HUES64 (cell line): ENCODE measurements around the gene CLEC19A.

Experiments used
- H3K27ac ChIP-seq: 2 replicates; pipeline ENCODE4 v1.7.0; 2013; ENCODE audit warnings: low read depth, low read length, inconsistent platforms
- H3K27me3 ChIP-seq: 2 replicates; pipeline ENCODE4 v1.6.1; 2013; ENCODE audit warnings: mild to moderate bottlenecking, low read length; ENCODE audit not compliant: insufficient read depth
- H3K36me3 ChIP-seq: 2 replicates; pipeline ENCODE4 v1.6.1; 2013; ENCODE audit warnings: mild to moderate bottlenecking, low read length; ENCODE audit not compliant: insufficient read depth
- H3K4me1 ChIP-seq: 2 replicates; pipeline ENCODE4 v1.6.1; 2013; ENCODE audit warnings: mild to moderate bottlenecking, low read length, moderate library complexity; ENCODE audit not compliant: insufficient read depth
- H3K4me3 ChIP-seq: 2 replicates; pipeline ENCODE4 v1.5.1; 2013; ENCODE audit warnings: mild to moderate bottlenecking, low read length, moderate library complexity
- H3K9ac ChIP-seq: 2 replicates; pipeline ENCODE4 v1.6.1; 2013; ENCODE audit warnings: mild to moderate bottlenecking, low read depth, low read length
- H3K9me3 ChIP-seq: 2 replicates; pipeline ENCODE4 v1.6.1; 2013; ENCODE audit warnings: low read depth, low read length; ENCODE audit not compliant: insufficient read depth
- WGBS: fragments of 150-250, 120-280 bp; methylation state at CpG from one replicate; pipeline ENCODE4 v1.1.7; 2013; ENCODE audit warnings: missing lambda C conversion rate; 5-methylcytosine and 5-hydroxymethylcytosine counted together

Gene CLEC19A

DNA sequence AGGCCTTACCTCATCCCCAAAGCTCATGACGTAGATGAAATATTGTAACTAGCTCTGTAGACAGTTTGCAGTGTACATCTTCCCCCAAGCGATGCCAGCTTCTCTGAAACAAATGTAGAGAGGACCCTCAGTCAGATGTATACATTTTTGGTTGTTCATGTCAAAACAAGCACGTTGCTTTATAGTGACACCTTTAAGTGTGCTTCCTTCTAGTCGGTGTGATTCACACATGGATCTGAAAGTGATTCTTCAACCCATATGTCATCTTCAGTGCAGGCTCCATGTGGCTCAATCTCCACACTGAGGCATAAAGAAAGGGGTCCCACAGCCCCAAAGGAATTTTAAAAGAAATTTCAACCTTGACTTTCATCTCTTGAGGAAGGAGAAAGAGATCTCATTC, 30.9 kb upstream of the CLEC19A start:
- Histone ChIP-seq H3K36me3 (no peaks in the 10 kb centered on the region), H3K4me3 (no peak overlapping the region), H3K9ac (no peak overlapping the region), H3K9me3 (no peaks in the 10 kb centered on the region), H3K27me3 (no peaks in the 10 kb centered on the region), H3K27ac (no peak overlapping the region), H3K4me1 (peaks cover 14% of the 10 kb centered on the region; the same call in 1 of the 2 replicates)
- 90% methylated on average over 4 of the region's 4 CpGs for WGBS

DNA sequence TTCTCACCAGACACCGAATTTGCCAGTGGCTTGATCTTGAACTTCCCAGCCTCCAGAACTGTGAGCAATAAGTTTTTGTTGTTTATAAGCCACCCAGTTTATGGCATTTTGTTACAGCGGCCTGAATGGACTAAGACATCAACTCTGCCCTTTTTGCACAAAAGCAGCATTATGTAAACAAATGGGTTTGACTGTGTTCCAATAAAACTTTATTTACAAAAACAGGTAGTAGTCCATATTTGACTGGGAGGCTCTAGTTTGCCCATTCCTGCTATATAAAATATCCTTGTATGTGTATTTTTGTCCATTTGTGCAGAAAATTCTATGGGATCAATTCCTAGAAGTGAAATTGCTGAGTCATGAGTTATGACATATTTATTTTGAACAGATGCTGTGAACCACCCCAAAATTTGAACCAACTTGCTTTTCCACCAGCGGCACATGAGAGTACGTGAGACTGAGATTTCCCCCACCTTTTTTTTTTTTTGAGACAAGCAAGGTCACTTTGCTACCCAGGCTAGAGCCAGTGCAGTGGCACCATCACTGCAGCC, 21.3 kb upstream of the CLEC19A start:
- WGBS: 48% methylated on average over 4 of the region's 4 CpGs
- Histone ChIP-seq H3K36me3 (no peaks in the 10 kb centered on the region), H3K27me3 (no peaks in the 10 kb centered on the region), H3K9ac (no peak overlapping the region), H3K27ac (no peak overlapping the region), H3K4me1 (no peaks in the 10 kb centered on the region; the same call in 1 of the 2 replicates), H3K9me3 (no peaks in the 10 kb centered on the region), H3K4me3 (no peak overlapping the region)

DNA sequence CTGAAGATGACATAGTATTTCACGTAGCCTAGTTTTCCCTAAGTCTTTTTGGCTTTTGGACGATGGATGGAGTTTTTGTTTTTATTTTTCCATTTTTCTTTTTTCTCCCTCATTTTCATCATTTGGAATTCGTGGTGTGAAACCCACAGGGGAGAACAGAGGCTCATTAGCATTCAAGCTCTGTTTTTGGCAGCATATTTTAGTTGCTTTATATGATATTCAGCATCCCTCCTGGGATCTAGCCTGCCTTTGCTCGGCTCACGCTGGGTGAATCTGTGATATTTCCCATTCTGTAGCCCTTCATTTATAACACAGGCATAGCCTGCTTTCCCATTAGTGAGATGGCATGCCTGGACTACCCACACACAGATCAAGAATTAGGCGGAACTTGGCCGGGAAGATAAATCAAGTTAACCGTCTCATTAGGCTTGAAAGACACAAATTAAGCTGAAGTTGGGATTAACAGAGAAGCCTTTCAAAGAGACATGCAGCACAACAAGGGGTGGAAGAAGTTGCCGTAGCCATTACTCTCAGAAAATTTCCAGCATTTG, 20.1 kb upstream of the CLEC19A start:
- WGBS: 94% methylated on average over 8 of the region's 9 CpGs
- Histone ChIP-seq H3K4me1 (no peaks in the 10 kb centered on the region; the same call in 1 of the 2 replicates), H3K4me3 (no peak overlapping the region), H3K27me3 (no peaks in the 10 kb centered on the region), H3K36me3 (no peaks in the 10 kb centered on the region), H3K27ac (no peak overlapping the region), H3K9me3 (no peaks in the 10 kb centered on the region), H3K9ac (no peak overlapping the region)

DNA sequence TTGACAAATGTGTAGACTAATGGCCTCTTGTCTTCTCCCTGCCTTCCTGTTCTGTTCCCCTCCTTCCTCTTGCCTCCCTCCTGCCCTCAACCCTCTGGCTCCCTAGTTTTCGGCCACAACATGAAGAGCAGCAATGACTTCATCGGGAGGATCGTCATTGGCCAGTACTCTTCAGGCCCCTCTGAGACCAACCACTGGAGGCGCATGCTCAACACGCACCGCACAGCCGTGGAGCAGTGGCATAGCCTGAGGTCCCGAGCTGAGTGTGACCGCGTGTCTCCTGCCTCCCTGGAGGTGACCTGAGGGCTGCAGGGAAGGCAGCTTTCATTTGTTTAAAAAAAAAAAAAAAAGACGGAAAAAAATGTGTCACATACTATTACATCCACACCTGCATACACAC, 18.8 kb upstream of the CLEC19A start:
- Histone ChIP-seq H3K9me3 (no peaks in the 10 kb centered on the region), H3K36me3 (no peaks in the 10 kb centered on the region), H3K4me1 (no peaks in the 10 kb centered on the region), H3K4me3 (no peak overlapping the region), H3K27me3 (no peaks in the 10 kb centered on the region), H3K27ac (no peak overlapping the region), H3K9ac (no peak overlapping the region)
- WGBS: 95% methylated on average over 11 of the region's 11 CpGs

DNA sequence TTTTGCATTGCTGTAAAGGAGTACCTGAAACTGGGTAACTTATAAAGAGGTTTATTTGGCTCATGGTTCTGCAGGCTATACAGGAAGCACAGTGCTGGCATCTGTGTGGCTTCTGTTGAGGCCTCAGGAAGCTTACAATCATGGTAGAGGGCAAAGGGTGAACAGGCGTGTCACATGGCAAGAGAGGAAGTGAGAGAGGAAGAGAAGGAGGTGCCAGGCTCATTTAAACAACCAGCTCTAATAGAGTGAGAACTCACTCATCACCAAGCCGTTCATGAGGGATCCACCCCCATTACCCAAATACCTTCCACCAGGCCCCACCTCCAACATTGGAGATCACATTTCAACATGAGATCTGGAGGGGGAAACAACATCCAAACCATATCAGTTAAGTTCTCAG, 16.4 kb upstream of the CLEC19A start:
- no peaks in the 10 kb centered on the region for H3K27me3 ChIP-seq
- 94% methylated on average over 2 of the region's 2 CpGs for WGBS
- H3K9ac ChIP-seq: no peak overlapping the region
- H3K27ac ChIP-seq: no peak overlapping the region
- no peak overlapping the region for H3K4me3 ChIP-seq
- H3K9me3 ChIP-seq: no peaks in the 10 kb centered on the region
- H3K4me1 ChIP-seq: no peaks in the 10 kb centered on the region
- H3K36me3 ChIP-seq: no peaks in the 10 kb centered on the region

DNA sequence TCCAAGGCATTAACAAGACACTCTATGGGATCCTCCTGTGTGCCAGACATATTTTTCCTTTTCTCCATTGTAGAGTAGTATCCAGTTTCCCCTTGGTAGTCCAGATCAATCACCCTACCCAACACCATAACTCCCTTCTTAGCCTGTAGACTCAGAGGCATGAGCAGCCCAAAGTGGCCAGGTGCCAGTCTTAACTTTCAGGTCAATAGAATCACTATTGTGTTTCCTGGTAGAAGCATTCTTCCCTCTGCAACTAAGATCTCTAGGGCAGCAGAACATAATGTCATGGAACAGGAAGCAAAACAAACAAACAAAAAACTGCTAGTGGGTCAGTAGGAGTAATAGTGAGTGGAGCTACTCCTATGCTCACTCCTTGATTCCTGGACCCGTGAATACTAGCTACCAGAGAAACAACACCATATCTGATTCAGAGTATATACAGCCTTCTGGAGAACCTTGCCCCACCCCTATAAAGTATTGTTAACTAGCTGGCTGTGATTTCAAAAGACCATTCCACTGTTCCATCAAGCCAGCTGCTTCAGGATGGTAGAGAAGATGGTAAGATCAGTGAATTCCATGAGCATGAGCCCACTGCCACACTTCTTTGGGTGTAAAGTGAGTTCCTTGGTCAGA, 11.2 kb upstream of the CLEC19A start:
- 88% methylated on average over 1 of the region's 1 CpG for WGBS
- Histone ChIP-seq H3K9me3 (no peaks in the 10 kb centered on the region), H3K27me3 (no peaks in the 10 kb centered on the region), H3K9ac (no peak overlapping the region), H3K4me1 (no peaks in the 10 kb centered on the region), H3K36me3 (no peaks in the 10 kb centered on the region), H3K4me3 (no peak overlapping the region), H3K27ac (no peak overlapping the region)

DNA sequence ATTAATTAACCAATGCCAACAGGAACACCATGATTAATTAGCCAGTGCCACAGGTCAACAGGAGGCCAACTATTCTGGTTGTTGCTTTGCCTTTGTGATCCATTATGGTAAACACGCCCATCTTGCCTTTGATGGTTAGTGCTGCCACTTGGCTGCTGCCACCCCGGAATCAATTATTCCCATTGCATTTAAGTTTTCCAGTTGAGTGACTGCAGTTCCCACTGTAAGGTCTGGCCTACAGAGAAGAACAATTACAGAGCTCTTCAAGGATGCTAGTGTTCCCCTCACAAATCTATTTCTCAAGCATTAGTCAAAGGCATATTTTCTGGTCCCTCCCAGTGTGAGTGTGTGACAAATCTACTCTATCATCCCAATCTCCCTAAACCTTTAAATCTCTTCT, 7.1 kb upstream of the CLEC19A start:
- H3K27ac ChIP-seq: no peak overlapping the region
- H3K9ac ChIP-seq: no peak overlapping the region
- H3K4me1 ChIP-seq: no peaks in the 10 kb centered on the region
- H3K4me3 ChIP-seq: no peak overlapping the region
- WGBS: 91% methylated on average over 2 of the region's 2 CpGs
- no peaks in the 10 kb centered on the region for H3K36me3 ChIP-seq
- no peaks in the 10 kb centered on the region for H3K27me3 ChIP-seq
- H3K9me3 ChIP-seq: no peaks in the 10 kb centered on the region

DNA sequence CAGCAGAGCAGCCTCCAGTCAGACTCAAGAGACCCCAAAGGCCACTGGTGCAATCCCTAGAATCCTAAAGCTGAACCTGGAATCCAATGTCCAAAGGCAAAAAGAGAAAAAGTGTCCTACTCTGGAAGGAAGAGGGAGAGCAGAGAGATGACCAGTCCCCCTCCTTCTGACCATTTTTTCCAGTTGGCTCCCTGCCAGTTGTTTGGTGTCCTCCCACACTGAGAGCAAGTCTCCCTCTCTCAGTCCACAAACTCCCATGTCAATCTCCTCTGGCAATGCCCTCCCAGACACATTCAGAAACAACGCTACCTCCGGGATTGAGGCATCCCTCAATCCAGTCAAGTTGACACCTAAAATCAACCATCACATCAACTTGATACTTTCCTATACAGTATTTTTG, 4.3 kb upstream of the CLEC19A start:
- 90% methylated on average over 2 of the region's 2 CpGs for WGBS
- Histone ChIP-seq H3K36me3 (no peaks in the 10 kb centered on the region), H3K9ac (no peak overlapping the region), H3K27ac (no peak overlapping the region), H3K9me3 (no peaks in the 10 kb centered on the region), H3K4me3 (no peak overlapping the region), H3K4me1 (no peaks in the 10 kb centered on the region), H3K27me3 (no peaks in the 10 kb centered on the region)

DNA sequence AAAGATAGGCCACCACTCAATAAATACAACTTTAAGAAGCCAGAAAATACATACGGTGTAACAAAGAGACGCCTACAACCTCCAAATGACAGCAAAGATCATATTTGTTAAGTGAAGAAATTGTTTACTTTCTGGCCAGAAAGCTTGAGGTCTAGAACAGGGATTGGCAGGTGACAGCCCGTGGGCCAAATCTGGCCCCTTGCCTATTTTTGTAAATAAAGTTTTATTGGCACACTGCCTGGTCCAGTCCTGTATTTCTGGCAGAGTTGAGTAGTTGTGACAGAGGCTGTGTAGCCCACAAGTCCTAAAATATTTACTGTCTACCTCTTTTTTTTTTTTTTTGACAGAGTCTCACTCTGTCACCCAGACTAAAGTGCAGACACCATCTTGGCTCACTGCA, 3.4 kb upstream of the CLEC19A start:
- Histone ChIP-seq H3K9me3 (no peaks in the 10 kb centered on the region), H3K27me3 (no peaks in the 10 kb centered on the region), H3K4me1 (no peaks in the 10 kb centered on the region), H3K4me3 (no peak overlapping the region), H3K9ac (no peak overlapping the region), H3K36me3 (no peaks in the 10 kb centered on the region), H3K27ac (no peak overlapping the region)
- 97% methylated on average over 3 of the region's 3 CpGs for WGBS

DNA sequence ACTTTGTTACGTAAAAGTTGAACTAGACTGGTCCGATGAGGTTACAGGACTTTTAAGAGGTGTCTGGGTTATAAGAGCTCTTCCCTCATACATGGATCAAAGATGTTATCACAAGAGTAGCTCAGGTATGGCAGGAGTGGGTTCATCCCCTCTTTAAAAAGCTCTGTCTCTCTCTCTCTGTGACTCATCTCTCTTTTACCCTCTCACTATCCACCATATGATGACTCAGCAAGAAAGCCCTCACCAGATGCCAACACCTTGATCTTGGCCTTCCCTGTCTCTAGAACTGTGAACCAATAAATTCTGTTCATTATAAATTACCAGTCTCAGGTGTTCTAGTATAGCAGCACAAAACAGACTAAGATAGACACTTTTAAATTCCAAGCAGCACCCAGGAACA, 1.9 kb upstream of the CLEC19A start:
- Histone ChIP-seq H3K9ac (no peak overlapping the region), H3K9me3 (no peaks in the 10 kb centered on the region), H3K36me3 (no peaks in the 10 kb centered on the region), H3K4me3 (no peak overlapping the region), H3K27ac (no peak overlapping the region), H3K27me3 (no peaks in the 10 kb centered on the region), H3K4me1 (peaks cover 15% of the 10 kb centered on the region)
- WGBS: 100% methylated on average over 2 of the region's 2 CpGs

DNA sequence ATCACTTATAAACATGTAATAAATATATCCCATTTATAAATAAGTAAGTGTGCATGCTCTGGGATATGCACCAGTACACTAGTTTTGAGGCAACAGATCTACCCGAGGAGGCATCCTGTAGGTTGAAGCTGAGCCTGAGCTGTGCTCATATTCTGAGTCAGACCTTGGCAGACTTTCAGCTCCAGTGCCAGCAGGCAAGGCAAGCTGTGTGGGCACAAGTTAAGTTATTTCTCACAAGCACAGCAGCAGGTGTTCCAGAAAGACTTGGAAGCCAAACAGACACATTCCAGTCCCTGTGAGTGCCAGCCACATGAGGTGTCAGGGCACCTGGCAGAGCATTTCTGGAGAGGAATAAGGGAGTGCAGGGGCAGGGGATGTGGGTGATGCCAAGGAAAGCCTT, 1.3 kb upstream of the CLEC19A start:
- H3K27ac ChIP-seq: no peak overlapping the region
- 92% methylated on average over 1 of the region's 1 CpG for WGBS

More for the DNA sequence above, 1.3 kb upstream of the CLEC19A start:
- Histone ChIP-seq H3K27me3 (no peaks in the 10 kb centered on the region), H3K9me3 (no peaks in the 10 kb centered on the region), H3K4me3 (no peak overlapping the region), H3K36me3 (no peaks in the 10 kb centered on the region), H3K4me1 (peaks cover 15% of the 10 kb centered on the region), H3K9ac (no peak overlapping the region)
